Measurements from ENCODE around the gene NUDC.
"Not testable (repeated sequence)": the region's sequence is repeated elsewhere in the genome, so short reads cannot be mapped to it uniquely, and the experiment has no call there.

Gene NUDC

DNA sequence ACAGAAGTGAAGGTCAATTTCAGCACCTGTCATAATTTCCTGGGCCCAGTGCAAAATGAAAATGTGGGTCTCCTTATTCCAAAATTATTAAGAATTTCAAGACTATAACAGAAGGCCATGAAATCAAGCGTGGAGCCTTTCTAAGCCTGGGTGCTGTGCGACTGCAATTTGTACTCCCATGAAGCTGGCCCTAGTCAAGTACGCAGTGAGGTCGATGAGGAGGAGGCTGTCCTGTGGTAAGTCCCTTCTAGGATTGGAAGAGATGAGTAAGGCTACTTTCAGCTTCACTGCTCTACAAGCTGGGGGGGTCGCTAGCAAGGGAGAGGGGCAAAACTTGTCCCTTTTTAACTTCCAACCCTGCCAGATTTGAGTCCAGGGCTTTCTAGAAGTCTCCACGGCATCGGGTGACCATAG lies 410 bp upstream of the NUDC start:
- H3K27me3 Mint-ChIP-seq = no peaks in the 10 kb centered on the region
- peak overlapping the region; percentile 96 to 97 for H3K27ac Mint-ChIP-seq
- H3K9me3 Mint-ChIP-seq = no peaks in the 10 kb centered on the region
- DNase-seq = no peak
- peak; percentile 33 for ATAC-seq (replicated peaks)
- peak overlapping the region; percentile 86 for H3K4me3 Mint-ChIP-seq
- peaks cover 16 to 22% of the 10 kb centered on the region in 2 donors for H3K4me1 Mint-ChIP-seq (ENCODE audit: low read depth in 2 of 2)
- H3K36me3 Mint-ChIP-seq (ENCODE audit: insufficient read depth) = peaks cover 25% of the 10 kb centered on the region

DNA sequence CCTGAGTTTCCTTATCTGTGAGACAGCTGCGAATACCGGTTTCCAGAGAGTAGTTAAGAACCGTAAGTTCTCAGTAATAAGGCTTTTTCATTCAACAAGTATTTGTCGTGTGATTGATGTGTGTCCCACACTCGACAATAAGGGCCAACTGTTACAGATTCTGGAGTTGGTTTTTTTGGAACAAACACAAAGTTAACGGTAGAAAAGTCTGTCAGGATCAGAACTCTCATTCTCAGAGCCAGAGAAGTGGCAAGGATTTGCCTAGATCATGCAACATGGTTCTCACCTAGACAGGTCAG lies 837 bp downstream of the NUDC start:
- Mint-ChIP-seq H3K9me3 (no peaks in the 10 kb centered on the region), H3K4me1 (ENCODE audit: low read depth in 2 of 2) (peaks cover 21 to 26% of the 10 kb centered on the region in 2 donors)

DNA sequence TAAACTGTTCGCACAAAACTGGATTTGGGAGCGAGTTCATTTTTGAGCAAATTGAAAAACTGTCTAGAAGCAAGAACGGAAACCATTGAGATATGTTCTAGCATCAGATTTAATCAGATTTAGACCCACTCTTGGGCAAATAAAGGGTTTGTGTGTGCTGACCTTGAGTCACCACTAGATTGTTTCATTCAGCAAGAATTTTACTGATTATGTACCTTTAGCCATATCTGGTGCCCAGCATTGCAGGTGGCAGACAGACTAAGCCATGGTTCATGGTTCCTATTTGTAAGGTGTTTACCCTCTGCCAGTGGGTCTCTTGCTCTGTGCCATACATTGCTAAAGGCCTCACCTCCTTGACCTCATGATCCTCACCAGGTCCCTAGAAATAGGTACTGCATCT lies 1.4 kb downstream of the NUDC start:
- H3K4me3 Mint-ChIP-seq = peak overlapping the region; percentile 86
- no peak for ATAC-seq (replicated peaks)

More for the DNA sequence above, 837 bp downstream of the NUDC start:
- peak overlapping the region; percentile 86 for H3K4me3 Mint-ChIP-seq
- ATAC-seq (replicated peaks) (no peak), DNase-seq (no peak)
- peak overlapping the region; percentile 96 to 97 for H3K27ac Mint-ChIP-seq
- H3K27me3 Mint-ChIP-seq = no peaks in the 10 kb centered on the region
- H3K36me3 Mint-ChIP-seq (ENCODE audit: insufficient read depth) = peaks cover 37% of the 10 kb centered on the region

DNA sequence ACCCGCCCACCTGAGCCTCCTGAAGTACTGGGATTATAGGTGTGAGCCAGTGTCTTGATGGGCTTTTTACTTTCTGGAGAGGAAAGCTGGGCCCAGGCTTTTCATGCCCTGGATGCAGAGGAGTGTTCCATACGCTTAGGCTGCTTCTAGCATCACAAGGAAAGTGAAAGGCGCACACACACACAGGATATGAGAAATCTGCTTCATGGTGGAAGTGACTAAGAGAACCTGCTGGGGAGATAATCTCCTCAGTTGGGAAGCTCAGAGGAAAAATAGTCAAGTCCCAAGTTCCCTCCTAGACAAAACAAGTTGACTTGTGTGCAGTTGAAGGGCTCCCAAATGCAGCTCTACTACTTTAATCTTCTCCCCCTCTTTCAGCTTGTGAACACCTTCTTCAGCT lies 2.2 kb downstream of the NUDC start:
- Mint-ChIP-seq H3K9me3 (no peaks in the 10 kb centered on the region), H3K27ac (peak overlapping the region in 1 of 2 donors; percentile 97), H3K36me3 (ENCODE audit: insufficient read depth) (peaks cover 45% of the 10 kb centered on the region), H3K27me3 (no peaks in the 10 kb centered on the region), H3K4me1 (ENCODE audit: low read depth in 2 of 2) (peaks cover 21 to 26% of the 10 kb centered on the region in 2 donors), H3K4me3 (peak overlapping the region in 1 of 2 donors; percentile 86)
- no peak for ATAC-seq (replicated peaks)
- no peak for DNase-seq

More for the DNA sequence above, 1.4 kb downstream of the NUDC start:
- no peaks in the 10 kb centered on the region for H3K9me3 Mint-ChIP-seq
- peaks cover 41% of the 10 kb centered on the region for H3K36me3 Mint-ChIP-seq (ENCODE audit: insufficient read depth)
- peaks cover 21 to 26% of the 10 kb centered on the region in 2 donors for H3K4me1 Mint-ChIP-seq (ENCODE audit: low read depth in 2 of 2)
- no peak for DNase-seq
- H3K27ac Mint-ChIP-seq = peak overlapping the region; percentile 96 to 97
- H3K27me3 Mint-ChIP-seq = no peaks in the 10 kb centered on the region

DNA sequence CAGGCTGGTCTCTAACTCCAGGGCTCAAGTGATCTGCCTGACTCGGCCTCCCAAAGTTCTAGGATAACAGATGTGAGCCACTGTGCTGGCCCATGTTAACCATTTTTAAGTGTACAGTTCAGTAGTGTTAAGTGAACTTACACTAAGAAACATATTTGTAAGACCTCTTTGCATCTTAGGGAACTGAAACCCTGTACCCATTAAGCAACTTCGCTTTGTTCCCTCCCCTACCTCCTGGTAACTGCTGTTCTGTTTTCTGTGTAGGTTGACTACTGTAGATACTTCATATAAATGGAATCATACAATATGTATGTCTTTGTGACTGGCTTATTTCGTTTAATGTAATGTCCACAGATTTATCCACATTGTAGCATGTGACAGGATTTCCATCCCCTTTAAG lies 11.0 kb downstream of the NUDC start:
- Mint-ChIP-seq H3K27ac (peak overlapping the region in 1 of 2 donors; percentile 49), H3K4me3 (no peak overlapping the region), H3K36me3 (ENCODE audit: insufficient read depth) (peaks cover 43% of the 10 kb centered on the region), H3K9me3 (no peaks in the 10 kb centered on the region), H3K27me3 (no peaks in the 10 kb centered on the region), H3K4me1 (ENCODE audit: low read depth in 2 of 2) (peaks cover 2 to 6% of the 10 kb centered on the region in 2 donors)
- ATAC-seq (replicated peaks) (no peak), DNase-seq (no peak)

DNA sequence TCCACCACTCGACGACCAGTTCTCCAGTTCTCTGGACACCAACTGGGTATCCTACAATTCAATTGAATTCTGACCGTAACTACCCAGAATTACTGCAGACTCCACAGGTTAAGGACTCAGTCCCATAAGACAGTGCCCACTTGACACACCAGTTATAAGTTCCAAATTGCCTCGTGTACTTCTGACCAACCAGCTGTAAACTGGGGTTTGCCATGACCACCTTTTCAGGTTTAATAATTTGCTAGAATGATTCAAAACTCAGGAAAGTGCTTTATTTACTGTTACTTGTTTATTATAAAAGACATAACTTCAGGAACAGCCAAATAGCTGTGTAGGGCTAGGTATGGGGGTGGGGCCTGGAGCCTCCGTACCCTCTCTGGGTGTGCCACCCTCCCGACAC lies 15.3 kb downstream of the NUDC start:
- Mint-ChIP-seq H3K4me1 (ENCODE audit: low read depth in 2 of 2) (peaks cover 2 to 10% of the 10 kb centered on the region in 2 donors), H3K27me3 (no peaks in the 10 kb centered on the region), H3K27ac (no peak overlapping the region), H3K9me3 (no peaks in the 10 kb centered on the region), H3K4me3 (no peak overlapping the region), H3K36me3 (ENCODE audit: insufficient read depth) (peaks cover 37% of the 10 kb centered on the region)
- ATAC-seq (replicated peaks) (no peak), DNase-seq (no peak)

DNA sequence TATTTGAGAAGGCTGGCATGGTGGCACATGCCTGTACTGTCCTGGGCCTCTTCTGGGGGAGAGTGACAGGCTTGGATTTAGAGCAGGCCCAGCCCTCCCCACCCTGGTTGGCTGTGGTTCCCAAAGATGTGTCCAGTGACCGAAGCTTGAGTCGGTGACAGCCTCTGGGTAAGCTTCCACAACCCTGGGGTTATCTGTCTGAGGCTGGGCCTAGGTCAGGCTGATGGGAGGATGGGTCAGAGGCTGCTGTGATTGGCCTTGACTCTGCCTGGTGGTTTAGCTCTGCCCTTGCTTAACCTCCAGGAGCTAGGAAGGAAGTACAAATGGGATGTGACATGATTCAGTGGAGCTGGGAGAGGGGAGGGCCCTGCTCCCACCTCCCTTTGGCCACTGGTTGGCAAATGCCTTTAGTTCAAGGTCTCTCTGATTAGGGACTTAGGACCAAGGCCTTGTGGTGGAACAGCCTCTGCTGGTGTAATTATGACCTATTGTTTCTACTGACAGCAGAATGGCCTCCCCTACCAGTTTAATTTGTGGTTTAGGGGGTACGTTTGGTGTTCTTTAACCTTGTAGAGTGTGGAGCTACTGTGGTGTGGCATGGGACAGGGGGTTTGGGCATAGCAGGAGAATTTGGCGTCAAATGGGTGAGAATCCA lies 16.6 kb downstream of the NUDC start:
- Mint-ChIP-seq H3K9me3 (no peaks in the 10 kb centered on the region), H3K4me1 (ENCODE audit: low read depth in 2 of 2) (peaks cover 2 to 4% of the 10 kb centered on the region in 2 donors), H3K27ac (peak overlapping the region in 1 of 2 donors; percentile 41), H3K36me3 (ENCODE audit: insufficient read depth) (peaks cover 41% of the 10 kb centered on the region), H3K4me3 (no peak overlapping the region), H3K27me3 (no peaks in the 10 kb centered on the region)
- ATAC-seq (replicated peaks) = no peak
- no peak for DNase-seq

DNA sequence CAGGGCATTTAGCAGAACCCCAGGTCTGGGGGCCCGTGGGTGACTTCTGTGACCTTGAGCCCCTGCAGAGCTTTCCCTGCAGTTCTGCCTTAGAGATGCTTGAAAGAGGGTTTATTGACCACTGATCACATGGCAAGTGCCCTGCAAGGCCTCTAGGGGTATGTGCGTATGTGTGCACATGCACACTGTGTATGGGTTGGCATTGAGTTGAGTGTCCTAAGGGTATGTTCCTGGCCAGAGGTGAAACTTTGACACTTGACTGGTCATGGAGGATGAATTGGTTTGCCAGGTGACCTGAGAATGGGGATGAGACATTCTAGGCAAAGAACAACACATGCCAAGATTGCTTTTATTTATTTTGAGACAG lies 17.1 kb downstream of the NUDC start:
- no peak for ATAC-seq (replicated peaks)
- H3K27ac Mint-ChIP-seq = peak overlapping the region; percentile 12 to 41

DNA sequence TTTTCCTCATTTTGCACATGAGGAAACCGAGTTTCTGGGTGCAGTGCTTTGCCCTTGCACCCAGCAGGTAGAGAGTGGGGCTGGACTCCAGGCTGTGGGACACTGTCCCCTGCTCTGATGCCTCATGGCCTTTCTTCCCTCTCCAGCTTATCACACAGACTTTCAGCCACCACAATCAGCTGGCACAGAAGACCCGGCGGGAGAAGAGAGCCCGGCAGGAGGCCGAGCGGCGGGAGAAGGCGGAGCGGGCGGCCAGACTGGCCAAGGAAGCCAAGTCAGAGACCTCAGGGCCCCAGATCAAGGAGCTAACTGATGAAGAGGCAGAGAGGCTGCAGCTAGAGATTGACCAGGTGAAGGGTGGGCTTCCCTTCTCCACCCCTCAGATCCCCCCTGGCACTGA lies 19.8 kb downstream of the NUDC start:
- peak overlapping the region in 1 of 2 donors; percentile 68 for H3K27ac Mint-ChIP-seq
- no peak for ATAC-seq (replicated peaks)
- no peaks in the 10 kb centered on the region for H3K27me3 Mint-ChIP-seq
- H3K4me1 Mint-ChIP-seq (ENCODE audit: low read depth in 2 of 2) = peaks cover 0 to 4% of the 10 kb centered on the region in 2 donors
- H3K36me3 Mint-ChIP-seq (ENCODE audit: insufficient read depth) = peaks cover 46% of the 10 kb centered on the region
- no peak overlapping the region for H3K4me3 Mint-ChIP-seq
- no peaks in the 10 kb centered on the region for H3K9me3 Mint-ChIP-seq
- DNase-seq = no peak

More for the DNA sequence above, 17.1 kb downstream of the NUDC start:
- H3K36me3 Mint-ChIP-seq (ENCODE audit: insufficient read depth) = peaks cover 44% of the 10 kb centered on the region
- H3K4me3 Mint-ChIP-seq = no peak overlapping the region
- no peak for DNase-seq
- H3K4me1 Mint-ChIP-seq (ENCODE audit: low read depth in 2 of 2) = peaks cover 2 to 4% of the 10 kb centered on the region in 2 donors
- H3K27me3 Mint-ChIP-seq = no peaks in the 10 kb centered on the region
- H3K9me3 Mint-ChIP-seq = no peaks in the 10 kb centered on the region

DNA sequence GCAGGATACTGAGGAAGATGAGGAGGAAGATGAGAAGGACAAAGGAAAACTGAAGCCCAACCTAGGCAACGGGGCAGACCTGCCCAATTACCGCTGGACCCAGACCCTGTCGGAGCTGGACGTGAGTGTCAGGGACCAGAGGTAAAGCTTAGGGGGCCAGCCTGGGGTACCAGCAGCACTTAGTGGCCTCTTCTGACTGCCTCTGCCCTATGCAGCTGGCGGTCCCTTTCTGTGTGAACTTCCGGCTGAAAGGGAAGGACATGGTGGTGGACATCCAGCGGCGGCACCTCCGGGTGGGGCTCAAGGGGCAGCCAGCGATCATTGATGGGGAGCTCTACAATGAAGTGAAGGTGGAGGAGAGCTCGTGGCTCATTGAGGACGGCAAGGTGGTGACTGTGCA lies 21.1 kb downstream of the NUDC start:
- DNase-seq = no peak
- H3K27me3 Mint-ChIP-seq = no peaks in the 10 kb centered on the region
- no peak overlapping the region for H3K4me3 Mint-ChIP-seq
- H3K9me3 Mint-ChIP-seq = no peaks in the 10 kb centered on the region
- H3K36me3 Mint-ChIP-seq (ENCODE audit: insufficient read depth) = peaks cover 48% of the 10 kb centered on the region
- no peak for ATAC-seq (replicated peaks)
- H3K4me1 Mint-ChIP-seq (ENCODE audit: low read depth in 2 of 2) = peaks cover 0 to 4% of the 10 kb centered on the region in 2 donors
- peak overlapping the region in 1 of 2 donors; percentile 81 for H3K27ac Mint-ChIP-seq

DNA sequence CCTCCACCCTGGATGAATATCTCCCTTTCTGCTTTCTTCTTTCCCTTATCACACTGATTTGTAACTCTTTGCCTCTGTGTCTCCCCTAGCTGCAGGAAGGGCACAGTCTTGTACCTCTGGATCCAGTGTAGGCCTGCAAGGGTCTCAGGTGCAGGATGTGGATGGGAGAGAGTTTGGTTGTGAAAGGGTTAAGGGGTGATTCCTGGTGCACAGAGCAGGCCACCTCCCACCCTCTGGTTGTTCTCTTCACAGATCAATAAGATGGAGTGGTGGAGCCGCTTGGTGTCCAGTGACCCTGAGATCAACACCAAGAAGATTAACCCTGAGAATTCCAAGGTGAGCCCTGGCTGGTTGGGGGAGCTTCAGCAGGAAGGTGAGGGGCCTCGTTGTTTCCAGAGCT lies 23.6 kb downstream of the NUDC start:
- no peak for ATAC-seq (replicated peaks)
- Mint-ChIP-seq H3K36me3 (ENCODE audit: insufficient read depth) (peaks cover 48% of the 10 kb centered on the region), H3K27ac (no peak overlapping the region), H3K4me1 (ENCODE audit: low read depth in 2 of 2) (no peaks in the 10 kb centered on the region), H3K27me3 (no peaks in the 10 kb centered on the region), H3K9me3 (no peaks in the 10 kb centered on the region), H3K4me3 (no peak overlapping the region)
- DNase-seq = no peak

DNA sequence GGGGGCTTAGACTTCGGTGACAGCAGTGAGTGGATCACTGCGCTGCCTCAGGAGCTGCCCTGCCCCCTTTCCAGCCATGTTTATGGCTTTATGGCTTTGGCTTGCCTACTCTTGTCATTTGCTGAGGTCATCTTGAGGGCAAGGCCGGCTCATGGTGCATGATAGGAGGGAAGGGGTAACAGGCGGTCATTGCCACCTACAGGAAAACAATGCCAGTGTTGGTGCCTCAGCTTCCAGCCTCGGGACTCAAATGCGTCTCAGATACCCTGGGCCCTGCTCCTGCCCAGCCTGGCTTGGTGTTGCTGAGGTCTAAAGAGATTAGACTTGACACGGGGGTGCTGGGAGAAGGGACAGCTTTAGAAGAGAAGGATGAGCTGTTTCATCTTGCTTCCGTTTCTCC lies 24.2 kb downstream of the NUDC start:
- Mint-ChIP-seq H3K27ac (peak overlapping the region; percentile 52 to 55), H3K4me1 (ENCODE audit: low read depth in 2 of 2) (no peaks in the 10 kb centered on the region), H3K27me3 (no peaks in the 10 kb centered on the region), H3K36me3 (ENCODE audit: insufficient read depth) (peaks cover 48% of the 10 kb centered on the region), H3K9me3 (no peaks in the 10 kb centered on the region), H3K4me3 (no peak overlapping the region)
- DNase-seq (no peak), ATAC-seq (replicated peaks) (no peak)

DNA sequence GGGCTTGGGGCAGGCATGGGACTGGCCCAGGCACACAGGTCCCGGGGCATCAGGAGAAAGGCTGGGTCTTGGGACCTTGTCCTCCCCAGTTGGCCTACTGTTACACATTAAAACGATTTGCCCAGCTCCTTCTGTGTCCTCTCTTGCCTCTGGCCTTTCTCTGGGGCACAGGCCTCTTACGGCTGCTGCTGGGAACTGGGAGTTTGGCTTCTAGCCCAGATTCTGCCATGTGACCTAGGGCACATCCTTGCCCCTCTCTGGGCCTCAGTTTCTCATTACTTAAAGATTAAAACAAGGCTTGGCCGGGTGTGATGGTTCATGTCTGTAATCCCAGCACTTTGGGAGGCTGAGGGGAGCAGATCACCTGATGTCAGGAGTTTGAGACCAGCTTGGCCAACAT lies 24.7 kb downstream of the NUDC start:
- H3K9me3 Mint-ChIP-seq = no peaks in the 10 kb centered on the region
- no peak overlapping the region for H3K4me3 Mint-ChIP-seq
- no peak for DNase-seq
- H3K27me3 Mint-ChIP-seq = no peaks in the 10 kb centered on the region
- H3K27ac Mint-ChIP-seq = peak overlapping the region in 1 of 2 donors; percentile 55
- H3K4me1 Mint-ChIP-seq (ENCODE audit: low read depth in 2 of 2) = no peaks in the 10 kb centered on the region
- peaks cover 44% of the 10 kb centered on the region for H3K36me3 Mint-ChIP-seq (ENCODE audit: insufficient read depth)
- no peak for ATAC-seq (replicated peaks)

DNA sequence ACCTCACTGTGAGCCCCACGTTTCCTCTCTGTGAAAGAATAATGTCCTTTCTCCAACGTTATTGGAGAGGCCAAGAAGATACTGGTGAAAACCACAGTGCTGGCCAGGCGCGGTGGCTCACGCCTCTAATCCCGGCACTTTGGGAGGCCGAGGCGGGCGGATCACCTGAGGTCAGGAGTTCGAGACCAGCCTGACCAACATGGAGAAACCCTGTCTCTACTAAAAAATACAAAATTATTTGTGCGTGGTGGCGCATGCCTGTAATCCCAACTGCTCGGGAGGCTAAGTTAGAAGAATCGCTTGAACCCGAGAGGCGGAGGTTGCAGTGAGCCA lies 27.1 kb downstream of the NUDC start:
- H3K36me3 Mint-ChIP-seq (ENCODE audit: insufficient read depth) = peaks cover 25% of the 10 kb centered on the region
- not testable (repeated sequence) for H3K4me1 Mint-ChIP-seq (ENCODE audit: low read depth in 2 of 2); H3K9me3 Mint-ChIP-seq; H3K4me3 Mint-ChIP-seq; ATAC-seq (replicated peaks); H3K27ac Mint-ChIP-seq; DNase-seq; H3K27me3 Mint-ChIP-seq
